ENCODE measurements around the gene GPR26.

GPR26 gene

DNA sequence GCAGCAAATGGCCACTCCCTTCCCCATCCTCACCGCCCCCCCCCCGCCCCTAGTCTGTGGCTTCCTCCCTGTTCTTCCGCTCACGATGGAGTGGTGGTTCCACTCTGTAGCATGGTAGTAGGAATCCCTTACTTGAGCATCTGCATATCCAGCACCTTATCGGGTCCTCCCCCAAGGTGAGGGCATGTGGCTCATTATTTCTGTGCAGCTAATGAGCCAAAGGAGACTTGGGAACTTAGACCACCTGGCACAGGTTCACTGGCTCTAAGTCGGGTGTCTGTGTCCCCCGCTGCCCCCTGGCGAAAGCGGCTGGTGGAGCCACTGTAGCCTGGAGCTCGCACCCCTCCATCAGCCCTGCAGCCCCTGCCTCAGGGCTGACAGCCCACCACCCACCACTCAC, 22.8 kb upstream of the GPR26 start:
- Histone ChIP-seq H3K4me1 (ENCODE audit: control insufficient read depth, insufficient read depth, low read length) (no peaks in the 10 kb centered on the region), H3K4me3 (ENCODE audit: low read depth, low read length) (no peak overlapping the region), H3K27ac (ENCODE audit: extremely low read depth, low read depth, low read length) (no peak overlapping the region), H3K36me3 (ENCODE audit: control insufficient read depth in 2 of 2, insufficient read depth in 1 of 2, low read length in 2 of 2) (no peaks in the 10 kb centered on the region), H3K9me3 (ENCODE audit: control insufficient read depth, insufficient read depth, low read depth, low read length) (no peaks in the 10 kb centered on the region)
- CTCF ChIA-PET, result no interaction called here
- POLR2A ChIA-PET, result no interaction called here
- TF ChIP-seq ZNF626 (tag by site-specific recombination; IDR thresholded peaks at IDR 0.05) (no peak), ZNF585B (tag by site-specific recombination; IDR thresholded peaks at IDR 0.05) (no peak), MZF1 (tag by site-specific recombination; IDR thresholded peaks at IDR 0.05; ENCODE audit: borderline replicate concordance) (no peak), ZNF549 (tag by site-specific recombination; IDR thresholded peaks at IDR 0.05) (no peak), ZNF623 (tag by site-specific recombination; IDR thresholded peaks at IDR 0.05) (no peak), ZNF16 (tag by site-specific recombination; IDR thresholded peaks at IDR 0.05; ENCODE audit: low read depth) (no peak)
- TF ChIP-seq, protein P1, sequence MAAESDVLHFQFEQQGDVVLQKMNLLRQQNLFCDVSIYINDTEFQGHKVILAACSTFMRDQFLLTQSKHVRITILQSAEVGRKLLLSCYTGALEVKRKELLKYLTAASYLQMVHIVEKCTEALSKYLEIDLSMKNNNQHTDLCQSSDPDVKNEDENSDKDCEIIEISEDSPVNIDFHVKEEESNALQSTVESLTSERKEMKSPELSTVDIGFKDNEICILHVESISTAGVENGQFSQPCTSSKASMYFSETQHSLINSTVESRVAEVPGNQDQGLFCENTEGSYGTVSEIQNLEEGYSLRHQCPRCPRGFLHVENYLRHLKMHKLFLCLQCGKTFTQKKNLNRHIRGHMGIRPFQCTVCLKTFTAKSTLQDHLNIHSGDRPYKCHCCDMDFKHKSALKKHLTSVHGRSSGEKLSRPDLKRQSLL (tag by site-specific recombination; IDR thresholded peaks at IDR 0.05), result no peak
- TF ChIP-seq, protein P2, sequence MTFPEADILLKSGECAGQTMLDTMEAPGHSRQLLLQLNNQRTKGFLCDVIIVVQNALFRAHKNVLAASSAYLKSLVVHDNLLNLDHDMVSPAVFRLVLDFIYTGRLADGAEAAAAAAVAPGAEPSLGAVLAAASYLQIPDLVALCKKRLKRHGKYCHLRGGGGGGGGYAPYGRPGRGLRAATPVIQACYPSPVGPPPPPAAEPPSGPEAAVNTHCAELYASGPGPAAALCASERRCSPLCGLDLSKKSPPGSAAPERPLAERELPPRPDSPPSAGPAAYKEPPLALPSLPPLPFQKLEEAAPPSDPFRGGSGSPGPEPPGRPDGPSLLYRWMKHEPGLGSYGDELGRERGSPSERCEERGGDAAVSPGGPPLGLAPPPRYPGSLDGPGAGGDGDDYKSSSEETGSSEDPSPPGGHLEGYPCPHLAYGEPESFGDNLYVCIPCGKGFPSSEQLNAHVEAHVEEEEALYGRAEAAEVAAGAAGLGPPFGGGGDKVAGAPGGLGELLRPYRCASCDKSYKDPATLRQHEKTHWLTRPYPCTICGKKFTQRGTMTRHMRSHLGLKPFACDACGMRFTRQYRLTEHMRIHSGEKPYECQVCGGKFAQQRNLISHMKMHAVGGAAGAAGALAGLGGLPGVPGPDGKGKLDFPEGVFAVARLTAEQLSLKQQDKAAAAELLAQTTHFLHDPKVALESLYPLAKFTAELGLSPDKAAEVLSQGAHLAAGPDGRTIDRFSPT (tag by site-specific recombination; IDR thresholded peaks at IDR 0.05), result no peak

DNA sequence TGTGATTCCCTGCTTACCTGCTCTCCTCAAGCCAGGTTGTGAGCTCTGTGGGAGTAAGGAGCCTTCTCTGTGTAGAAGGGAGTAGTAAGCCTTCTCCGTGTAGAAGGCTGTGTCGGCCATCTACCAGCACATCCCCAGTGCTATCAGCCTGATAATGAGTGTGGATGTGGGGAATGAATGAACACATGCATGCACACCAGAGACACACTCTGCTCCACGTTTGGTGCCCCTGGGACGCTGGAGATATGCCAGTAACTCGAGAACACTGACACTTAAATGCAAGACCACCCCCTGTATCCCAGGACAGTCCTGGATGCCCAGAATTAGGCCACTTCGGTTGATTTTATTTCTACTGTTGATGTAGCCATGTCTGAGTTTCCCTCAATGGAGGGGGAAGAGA, 21.1 kb upstream of the GPR26 start:
- no peak overlapping the region for H3K4me3 ChIP-seq (ENCODE audit: low read depth, low read length)
- no peaks in the 10 kb centered on the region for H3K4me1 ChIP-seq (ENCODE audit: control insufficient read depth, insufficient read depth, low read length)
- POLR2A ChIA-PET, result no interaction called here
- H3K27ac ChIP-seq (ENCODE audit: extremely low read depth, low read depth, low read length), result no peak overlapping the region
- H3K9me3 ChIP-seq (ENCODE audit: control insufficient read depth, insufficient read depth, low read depth, low read length), result no peaks in the 10 kb centered on the region
- CTCF ChIA-PET, result no interaction called here
- H3K36me3 ChIP-seq (ENCODE audit: control insufficient read depth in 2 of 2, insufficient read depth in 1 of 2, low read length in 2 of 2), result no peaks in the 10 kb centered on the region
- TF ChIP-seq GLIS2 (tag by site-specific recombination; IDR thresholded peaks at IDR 0.05), result no peak
- no peak for TF ChIP-seq KLF1 (tag by site-specific recombination; IDR thresholded peaks at IDR 0.05)
- no peak for TF ChIP-seq ZNF521 (tag by site-specific recombination; IDR thresholded peaks at IDR 0.05)
- TF ChIP-seq, protein P3, sequence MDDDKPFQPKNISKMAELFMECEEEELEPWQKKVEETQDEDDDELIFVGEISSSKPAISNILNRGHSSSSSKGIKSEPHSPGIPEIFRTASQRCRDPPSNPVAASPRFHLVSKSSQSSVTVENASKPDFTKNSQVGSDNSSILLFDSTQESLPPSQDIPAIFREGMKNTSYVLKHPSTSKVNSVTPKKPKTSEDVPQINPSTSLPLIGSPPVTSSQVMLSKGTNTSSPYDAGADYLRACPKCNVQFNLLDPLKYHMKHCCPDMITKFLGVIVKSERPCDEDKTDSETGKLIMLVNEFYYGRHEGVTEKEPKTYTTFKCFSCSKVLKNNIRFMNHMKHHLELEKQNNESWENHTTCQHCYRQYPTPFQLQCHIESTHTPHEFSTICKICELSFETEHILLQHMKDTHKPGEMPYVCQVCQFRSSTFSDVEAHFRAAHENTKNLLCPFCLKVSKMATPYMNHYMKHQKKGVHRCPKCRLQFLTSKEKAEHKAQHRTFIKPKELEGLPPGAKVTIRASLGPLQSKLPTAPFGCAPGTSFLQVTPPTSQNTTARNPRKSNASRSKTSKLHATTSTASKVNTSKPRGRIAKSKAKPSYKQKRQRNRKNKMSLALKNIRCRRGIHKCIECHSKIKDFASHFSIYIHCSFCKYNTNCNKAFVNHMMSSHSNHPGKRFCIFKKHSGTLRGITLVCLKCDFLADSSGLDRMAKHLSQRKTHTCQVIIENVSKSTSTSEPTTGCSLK (tag by site-specific recombination; IDR thresholded peaks at IDR 0.05), result no peak
- no peak for TF ChIP-seq ZNF155 (tag by site-specific recombination; IDR thresholded peaks at IDR 0.05)
- no peak for TF ChIP-seq ZBTB7A (tag by site-specific recombination; IDR thresholded peaks at IDR 0.05; ENCODE audit: low read depth)
- TF ChIP-seq ZNF76 (tag by site-specific recombination; IDR thresholded peaks at IDR 0.05; ENCODE audit: borderline replicate concordance, low read depth), result no peak
- no peak for TF ChIP-seq ZNF112 (tag by site-specific recombination; IDR thresholded peaks at IDR 0.05)
- TF ChIP-seq WT1 (tag by site-specific recombination; IDR thresholded peaks at IDR 0.05), result no peak
- no peak for TF ChIP-seq ZNF510 (tag by site-specific recombination; IDR thresholded peaks at IDR 0.05; ENCODE audit: insufficient replicate concordance)
- TF ChIP-seq ZNF239 (tag by site-specific recombination; IDR thresholded peaks at IDR 0.05), result no peak
- TF ChIP-seq ZSCAN30 (tag by site-specific recombination; IDR thresholded peaks at IDR 0.05), result no peak
- no peak for TF ChIP-seq ZFP37 (tag by site-specific recombination; IDR thresholded peaks at IDR 0.05)

Data from HEK293 (cell line).